Stimulated activated CD8-positive, alpha-beta memory T cell treated with anti-CD3 and anti-CD28 coated beads, Interleukin-4, amount 100 ng/mL, for 1 hour (primary cell): ENCODE results near the gene IL36B.

Experiments used
- DNase-seq, 2 donors: peaks; one replicate each; pipeline ENCODE4 v3.0.0-alpha.2; 2020; ENCODE audit warnings: low read depth in 2 of 2, low spot score in 1 of 2

Gene IL36B

DNA sequence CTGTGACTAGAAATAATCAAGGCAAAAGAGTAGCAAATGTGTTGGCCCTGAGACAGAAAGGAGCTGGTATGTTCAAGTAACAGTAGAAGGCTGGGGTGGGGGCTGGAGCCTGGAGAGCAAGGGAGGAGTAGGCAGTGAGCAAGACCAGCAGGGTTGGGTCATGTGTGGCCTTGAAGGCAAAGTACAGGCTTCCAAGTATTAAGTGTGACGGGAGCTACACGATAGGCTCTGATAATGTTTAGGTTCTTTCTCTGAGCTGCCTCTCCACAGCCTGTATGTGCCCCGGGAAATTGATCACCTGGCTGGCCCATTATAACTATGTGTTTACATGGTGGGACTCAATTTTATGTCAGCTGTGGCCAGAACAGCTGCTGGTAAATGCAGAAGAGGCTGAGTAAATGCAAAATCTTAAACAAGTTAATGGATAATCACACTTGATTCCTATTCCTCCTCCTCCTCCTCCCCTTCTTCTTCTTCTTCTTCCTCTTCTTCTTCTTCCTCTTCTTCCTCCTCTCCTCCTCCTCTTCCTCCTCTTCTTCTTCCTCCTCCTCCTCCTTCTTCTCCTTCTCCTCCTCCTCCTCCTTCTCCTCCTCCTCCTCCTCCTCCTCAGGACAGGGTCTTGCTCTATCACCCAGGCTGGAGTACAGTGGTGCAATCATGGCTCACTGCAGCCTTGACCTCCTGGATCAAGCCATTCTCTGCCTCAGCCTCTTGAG lies 24.4 kb upstream of the IL36B start:
- DNase-seq = no peak

DNA sequence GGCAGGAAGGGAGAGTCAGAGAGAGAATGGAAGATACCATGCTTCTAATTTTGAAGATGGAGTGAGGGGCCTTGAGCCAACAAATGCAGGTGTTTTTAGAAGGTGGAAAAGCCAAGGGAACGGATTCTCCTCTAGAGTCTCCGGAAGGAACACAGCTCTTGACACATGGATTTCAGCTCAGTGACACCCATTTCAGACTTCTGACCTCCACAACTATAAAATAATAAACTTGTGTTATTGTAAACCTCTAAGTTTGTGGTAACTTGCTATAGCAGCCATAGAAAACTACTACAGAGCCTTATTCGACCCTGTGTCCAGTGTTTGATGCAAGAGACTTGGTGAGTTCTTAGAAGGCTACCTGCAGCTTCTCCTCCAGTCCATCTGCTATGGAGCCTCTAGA lies 22.9 kb upstream of the IL36B start:
- DNase-seq = no peak

DNA sequence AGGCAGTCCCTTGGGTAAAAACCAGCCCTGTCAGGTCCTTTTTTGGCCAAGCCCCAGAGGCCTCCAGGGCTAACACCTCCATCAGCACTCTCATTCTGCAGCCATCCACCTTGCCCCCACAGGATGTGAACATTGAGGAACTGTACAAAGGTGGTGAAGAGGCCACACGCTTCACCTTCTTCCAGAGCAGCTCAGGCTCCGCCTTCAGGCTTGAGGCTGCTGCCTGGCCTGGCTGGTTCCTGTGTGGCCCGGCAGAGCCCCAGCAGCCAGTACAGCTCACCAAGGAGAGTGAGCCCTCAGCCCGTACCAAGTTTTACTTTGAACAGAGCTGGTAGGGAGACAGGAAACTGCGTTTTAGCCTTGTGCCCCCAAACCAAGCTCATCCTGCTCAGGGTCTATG lies 22.4 kb upstream of the IL36B start:
- DNase-seq = no peak

GRCh38 chr2:113073325-113073834 lies 20.7 kb upstream of the IL36B start:
- DNase-seq = no peak

DNA sequence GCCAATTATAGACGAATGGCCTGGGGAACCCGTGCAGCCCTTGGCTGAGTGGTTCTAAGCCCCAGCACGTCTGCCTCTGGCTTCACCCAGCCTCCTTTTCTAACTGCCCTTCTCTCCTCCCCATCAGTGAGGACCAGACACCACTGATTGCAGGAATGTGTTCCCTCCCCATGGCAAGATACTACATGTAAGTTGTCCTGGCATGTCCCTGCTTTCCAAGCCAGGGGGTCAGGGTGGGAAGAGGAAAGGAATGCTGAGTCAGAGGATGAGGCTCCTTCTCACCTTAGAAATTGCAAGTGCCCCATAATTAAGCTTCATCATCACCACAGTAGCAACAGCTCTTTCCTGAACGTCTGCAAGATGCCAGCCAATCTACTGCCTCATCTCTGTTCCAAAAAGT lies 19.9 kb upstream of the IL36B start:
- DNase-seq = no peak

DNA sequence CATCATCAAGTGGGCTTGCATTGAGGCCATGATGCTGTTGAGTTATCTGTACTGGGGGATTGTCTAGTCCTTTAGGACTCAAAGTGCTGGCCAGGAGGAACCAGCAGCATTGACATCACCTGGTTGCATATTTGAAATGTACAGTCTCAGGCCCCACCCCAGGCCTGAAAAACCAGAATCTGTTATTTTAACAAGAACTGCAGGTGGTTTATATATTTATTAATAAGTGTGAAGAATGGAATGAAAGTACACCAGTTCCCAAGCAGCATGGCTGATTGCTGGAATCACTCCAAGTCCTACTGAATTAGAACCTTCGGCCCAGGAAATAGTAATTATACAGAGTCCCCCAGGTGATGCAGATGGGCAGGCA lies 17.9 kb upstream of the IL36B start:
- DNase-seq = no peak

GRCh38 chr2:113069676-113070605 lies 17.3 kb upstream of the IL36B start:
- DNase-seq = no peak

DNA sequence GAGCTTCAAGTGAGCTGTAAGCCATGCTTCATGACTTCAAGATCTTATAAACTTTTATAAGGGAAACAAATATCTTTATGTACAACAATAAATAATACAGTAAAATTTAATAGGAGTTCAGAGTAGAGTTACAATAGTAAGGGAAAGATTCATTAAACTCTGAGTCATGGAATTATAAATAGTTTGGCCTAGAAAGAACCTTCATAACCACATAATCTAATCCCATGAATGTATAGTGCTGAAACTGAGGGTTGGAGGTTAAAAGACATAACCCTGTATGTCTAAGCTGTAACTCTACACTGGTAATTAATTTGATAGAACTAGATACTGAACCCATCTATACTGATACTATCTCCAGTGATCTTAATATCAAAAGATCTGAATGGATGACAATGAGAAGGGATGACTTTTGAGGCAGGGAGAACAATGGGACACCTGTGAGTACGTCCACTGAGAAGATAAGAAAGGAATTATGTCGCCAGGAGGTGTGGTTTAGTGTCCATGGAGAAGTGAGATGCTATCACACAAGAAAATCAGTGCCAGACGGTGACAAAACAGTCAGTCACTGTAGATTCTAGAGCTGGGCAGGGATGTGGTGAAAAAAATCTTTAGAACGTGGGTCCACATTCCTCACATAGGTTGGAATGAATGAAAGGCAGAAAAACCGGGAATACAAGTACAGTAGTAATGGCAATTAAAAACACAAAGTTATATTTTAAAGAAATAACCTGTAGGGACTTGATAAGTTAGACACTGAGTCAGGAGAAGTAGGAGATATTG lies 16.2 kb upstream of the IL36B start:
- DNase-seq = no peak

- no peak for DNase-seq
These were observed 15.6 kb upstream of the IL36B start for GRCh38 chr2:113068249-113068648.

GRCh38 chr2:113067681-113068080 lies 15.0 kb upstream of the IL36B start, which contains the start of gene IL1F10:
TSS of gene IL1F10 (plus strand) at chr2:113067970. CDS start at chr2:113072739, 4,769 bp downstream.
- no peak for DNase-seq

DNA sequence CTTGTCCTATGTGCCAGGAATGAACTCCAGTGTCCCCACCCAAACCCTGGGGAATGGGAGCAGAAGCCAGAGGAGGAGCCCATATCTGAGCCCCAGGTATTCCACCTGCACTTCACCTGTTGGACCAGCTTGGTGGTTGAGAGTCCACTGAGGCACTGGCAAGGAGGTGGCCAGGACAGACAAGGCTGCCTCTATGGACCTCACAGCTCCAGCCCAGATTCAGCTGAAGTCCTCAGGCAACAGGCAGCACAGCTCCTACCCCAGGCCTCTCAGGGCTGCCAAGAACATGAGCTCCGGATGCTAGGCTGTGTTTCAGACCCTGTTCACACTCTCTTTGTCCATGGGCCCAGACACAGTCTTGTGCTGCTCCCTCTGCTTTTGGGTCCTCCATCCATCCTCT lies 12.2 kb upstream of the IL36B start:
- no peak for DNase-seq

- DNase-seq = no peak
These were observed 11.6 kb upstream of the IL36B start for GRCh38 chr2:113064281-113064680.

- no peak for DNase-seq
These were observed 9.5 kb upstream of the IL36B start for GRCh38 chr2:113061896-113062770.

DNA sequence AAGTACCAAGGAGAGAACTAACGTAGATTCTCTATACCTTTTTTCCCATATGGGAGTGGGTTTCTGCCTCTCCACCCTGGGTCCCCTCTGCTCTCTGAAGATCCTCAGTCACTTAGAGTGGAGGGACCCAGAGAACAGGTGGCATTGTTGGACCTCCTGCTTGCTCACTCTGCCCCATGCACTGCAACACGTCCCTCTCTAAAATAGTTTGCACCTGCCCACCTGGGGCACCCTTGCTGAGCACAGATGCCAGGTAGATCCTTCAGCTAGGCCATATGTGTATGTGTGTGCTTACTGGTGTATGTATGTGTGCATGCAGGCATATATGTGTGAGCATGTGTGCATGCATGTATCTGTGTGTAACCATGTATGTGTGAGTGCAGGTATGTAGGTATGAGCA lies 8.6 kb upstream of the IL36B start:
- DNase-seq = no peak

- DNase-seq = no peak
These were observed 8.1 kb upstream of the IL36B start for GRCh38 chr2:113060796-113061195.

DNA sequence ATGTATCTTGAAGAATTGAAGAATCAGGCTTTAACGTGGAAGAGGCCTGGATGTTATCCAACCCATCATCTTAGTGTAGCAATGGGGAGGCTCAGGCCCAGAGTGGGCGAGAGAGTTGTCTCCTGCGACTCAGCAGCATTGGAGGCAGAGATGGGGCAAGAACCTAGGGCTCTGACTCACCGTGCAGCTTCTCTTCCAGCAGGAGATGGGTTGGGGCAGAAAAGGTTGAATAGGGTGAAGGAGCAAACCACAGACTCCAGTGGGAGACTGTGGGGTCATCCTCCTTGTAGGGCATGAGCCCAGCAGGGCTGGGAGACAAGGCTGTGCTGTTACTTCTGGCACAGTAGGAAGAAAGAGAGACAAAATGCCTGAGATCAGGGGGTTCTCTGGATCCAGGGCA lies 7.7 kb upstream of the IL36B start:
- no peak for DNase-seq

DNA sequence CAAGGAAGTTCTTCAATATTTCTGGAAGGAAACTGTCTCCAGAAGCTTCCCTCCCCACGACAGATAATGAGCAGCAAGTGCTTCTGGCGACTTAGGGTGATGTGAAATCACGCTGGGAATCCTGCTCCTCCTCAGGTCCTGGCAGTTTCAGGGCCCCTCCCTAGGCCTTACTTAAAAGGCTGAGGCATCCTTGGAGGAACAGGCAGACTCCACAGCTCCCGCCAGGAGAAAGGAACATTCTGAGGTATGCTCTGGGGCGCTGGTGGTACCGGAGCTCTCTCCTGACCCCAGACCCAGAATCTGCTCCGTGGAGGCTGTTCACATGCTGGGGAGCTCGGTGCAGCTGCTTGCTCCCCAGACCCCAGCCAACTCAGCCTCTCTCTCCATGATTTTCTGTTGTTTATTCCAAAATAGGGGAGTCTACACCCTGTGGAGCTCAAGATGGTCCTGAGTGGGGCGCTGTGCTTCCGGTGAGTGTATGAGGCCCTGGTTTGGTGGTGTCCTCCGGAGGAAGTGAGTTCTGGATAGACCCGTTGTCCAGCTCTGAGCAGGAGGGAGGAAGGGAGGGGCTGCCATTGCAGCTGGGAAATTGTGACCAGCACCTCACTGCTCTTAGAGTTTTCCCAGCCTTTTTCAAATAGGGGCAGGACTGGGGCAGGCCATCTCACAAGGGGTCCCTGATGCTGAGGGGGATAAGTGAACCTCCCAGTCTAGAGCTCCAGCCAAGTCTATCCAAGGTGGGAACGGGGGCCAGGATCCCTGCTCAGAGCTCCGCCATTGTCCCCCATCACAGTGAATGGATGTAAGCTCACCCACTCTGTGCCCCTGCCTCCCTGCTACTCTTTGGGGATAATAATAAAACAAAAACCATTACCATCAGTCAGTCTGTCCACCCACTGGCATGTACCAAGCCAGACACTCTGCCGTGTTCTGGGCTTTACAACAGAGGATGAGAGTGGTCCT lies 6.6 kb upstream of the IL36B start, which contains the start of gene IL36RN:
IL36RN (plus strand) TSS at position 201 of the 963 bp plus-strand sequence; CDS start at position 442, 241 bp downstream.
- DNase-seq = no peak

GRCh38 chr2:113058411-113058994 lies 5.8 kb upstream of the IL36B start:
- DNase-seq = no peak

GRCh38 chr2:113057117-113057516 lies 4.5 kb upstream of the IL36B start:
- DNase-seq = no peak
